GM18858 (cell line): ENCODE results near the gene RBM25.
"Not testable (repeated sequence)": the region's sequence is repeated elsewhere in the genome, so short reads cannot be mapped to it uniquely, and the experiment has no call there.

ENCODE experiments used
- ATAC-seq: cut with Tn5 transposase; IDR thresholded peaks from one replicate; pipeline ENCODE4 v1.9.1; 2021; ENCODE audit not compliant: unreplicated experiment

The RBM25 gene

GRCh38 chr14:73058224-73058921 is at the start of gene RBM25:
Gene RBM25, plus strand, starts transcription at chr14:73058534. Its CDS starts 13,108 bp downstream, at chr14:73071642.
- peak; percentile 96 for ATAC-seq

GRCh38 chr14:73011189-73011588 is 47.1 kb upstream of the RBM25 start:
- not testable (repeated sequence) for ATAC-seq

GRCh38 chr14:73014105-73014504 is 44.2 kb upstream of the RBM25 start:
- peak; percentile 85 for ATAC-seq

- ATAC-seq, result not testable (repeated sequence)
Observed at GRCh38 chr14:73015552-73015951, 42.8 kb upstream of the RBM25 start.

GRCh38 chr14:73016011-73016410 is 42.3 kb upstream of the RBM25 start:
- not testable (repeated sequence) for ATAC-seq

- no peak for ATAC-seq
Observed at GRCh38 chr14:73022051-73022450, 36.3 kb upstream of the RBM25 start.

GRCh38 chr14:73025544-73025943 is 32.8 kb upstream of the RBM25 start:
- ATAC-seq, result no peak

GRCh38 chr14:73026243-73026844 is 32.0 kb upstream of the RBM25 start:
- no peak for ATAC-seq

- ATAC-seq, result peak; percentile 94
Observed at GRCh38 chr14:73026845-73027542, 31.3 kb upstream of the RBM25 start, which contains the start of gene ZFYVE1. Gene ZFYVE1, minus strand, starts transcription at chr14:73027106. Its CDS starts 2,598 bp downstream, at chr14:73024508.

GRCh38 chr14:73027546-73027945 is 30.8 kb upstream of the RBM25 start:
- ATAC-seq, result no peak

GRCh38 chr14:73027984-73028383 is 30.4 kb upstream of the RBM25 start:
- ATAC-seq, result no peak

- ATAC-seq, result not testable (repeated sequence)
Observed at GRCh38 chr14:73036706-73037450, 21.5 kb upstream of the RBM25 start.

GRCh38 chr14:73047808-73048207 is 10.5 kb upstream of the RBM25 start:
- no peak for ATAC-seq

- ATAC-seq, result no peak
Observed at GRCh38 chr14:73049428-73049827, 8.9 kb upstream of the RBM25 start.

- no peak for ATAC-seq
Observed at GRCh38 chr14:73055251-73055650, 3.1 kb upstream of the RBM25 start.

- ATAC-seq, result no peak
Observed at GRCh38 chr14:73057944-73058223, 450 bp upstream of the RBM25 start.

GRCh38 chr14:73058922-73059673 is 764 bp downstream of the RBM25 start:
- no peak for ATAC-seq

GRCh38 chr14:73069585-73069984 is 11.3 kb downstream of the RBM25 start:
- no peak for ATAC-seq

- no peak for ATAC-seq
Observed at GRCh38 chr14:73091044-73091443, 32.7 kb downstream of the RBM25 start.

- ATAC-seq, result no peak
Observed at GRCh38 chr14:73097421-73097820, 39.1 kb downstream of the RBM25 start.

GRCh38 chr14:73100334-73100733 is 42.0 kb downstream of the RBM25 start:
- no peak for ATAC-seq
